Tibial artery (tissue), 4 donors: Measurements from ENCODE around the gene NT5C3B.

Experiments used
- DNase-seq, 2 donors: peaks; one replicate each; pipeline ENCODE4 v3.0.0-alpha.2; 2019
- H3K27ac ChIP-seq, 2 donors: fragments of 200-600 bp; sonication (generic) in 1 of 2; 1 replicate in 1 of 2; 2 replicates in 1 of 2; pipeline ENCODE4 v1.5.1; 2018 to 2019; ENCODE audit warnings: mild to moderate bottlenecking in 1 of 2
- H3K27me3 ChIP-seq, 2 donors: fragments of 200-600 bp; sonication (generic) in 1 of 2; one replicate each; pipeline versions ENCODE4 v1.5.1 to v1.6.0; 2016 to 2019
- H3K36me3 ChIP-seq, 3 donors: fragments of 200-600 bp; sonication (generic) in 2 of 3; one replicate each; pipeline ENCODE4 v1.5.1; 2016 to 2019; ENCODE audit warnings: mild to moderate bottlenecking in 2 of 3
- H3K4me1 ChIP-seq, 4 donors: fragments of 200-600 bp; sonication (generic) in 2 of 4; 1 replicate in 3 of 4; 2 replicates in 1 of 4; pipeline ENCODE4 v1.5.1; 2016 to 2019
- H3K4me3 ChIP-seq, 2 donors: fragments of 200-600 bp; sonication (generic) in 1 of 2; 1 replicate in 1 of 2; 2 replicates in 1 of 2; pipeline ENCODE4 v1.5.1; 2018 to 2019; ENCODE audit warnings: mild to moderate bottlenecking in 2 of 2
- H3K9me3 ChIP-seq, 3 donors: fragments of 200-600 bp; sonication (generic) in 1 of 3; one replicate each; pipeline ENCODE4 v1.5.1; 2016 to 2019
- CTCF ChIP-seq, 2 experiments: fragments of 200-600 bp in 1 of 2; fragments of 450-650 bp in 1 of 2; IDR thresholded peaks; one replicate each; pipeline ENCODE4 v1.5.1; 2017 to 2019; ENCODE audit warnings: antibody characterized with exemption in 2 of 2, mild to moderate bottlenecking in 1 of 2, moderate library complexity in 1 of 2
- intact Hi-C: fragments of 100-400 bp; cut with DNase I; formaldehyde crosslinking; loops from one replicate; pipeline ENCODE4 v1.15.0; 2023; ENCODE audit warnings: low total_unique reads

NT5C3B gene

DNA sequence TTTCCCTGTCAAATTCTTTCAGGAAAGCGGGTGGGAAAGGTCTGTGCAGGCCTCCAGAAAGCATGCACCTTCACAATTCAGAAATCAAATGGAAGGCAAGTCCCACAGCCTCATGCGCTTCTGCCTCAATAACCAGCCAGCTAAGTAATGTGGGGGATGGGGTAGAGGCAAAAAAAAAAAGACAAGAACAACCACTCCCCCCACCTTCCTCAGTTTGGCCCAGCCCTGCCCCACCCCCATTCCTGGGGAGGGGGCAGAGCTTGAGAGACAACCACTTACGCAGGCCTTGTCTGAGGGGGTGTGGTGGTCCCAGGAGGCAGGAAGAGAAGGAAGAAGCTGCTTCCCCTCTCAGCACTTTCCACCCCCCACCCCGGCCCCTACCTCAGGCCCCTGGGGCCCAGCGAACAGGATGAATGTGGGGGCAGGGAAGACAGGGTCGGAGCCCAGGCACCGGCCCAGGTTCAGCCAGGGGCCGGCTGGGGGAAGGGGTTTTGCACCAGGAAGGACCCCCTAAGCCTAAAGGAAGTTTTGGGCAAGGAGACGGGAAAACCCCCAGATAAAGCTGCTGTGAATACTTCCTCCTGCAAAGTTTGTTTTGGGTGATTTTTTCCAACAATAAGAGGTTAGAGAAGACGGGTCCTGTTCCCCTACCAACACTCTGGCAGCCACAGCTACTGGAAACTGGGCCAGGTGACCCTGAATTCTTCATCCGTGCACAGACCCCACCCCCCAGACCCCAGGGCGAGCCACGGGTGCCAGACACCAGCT, 50.8 kb downstream of the NT5C3B start:
- TF ChIP-seq CTCF (IDR thresholded peaks at IDR 0.05): no peak
- Histone ChIP-seq H3K4me1 (peaks cover 0 to 47% (median 26%) of the 10 kb centered on the region in 4 donors), H3K27ac (peak overlapping the region; percentile 68 to 72), H3K4me3 (peak overlapping the region; percentile 61 to 72), H3K27me3 (peaks cover 0 to 44% of the 10 kb centered on the region in 2 donors), H3K9me3 (no peaks in the 10 kb centered on the region), H3K36me3 (no peaks in the 10 kb centered on the region)
- intact Hi-C loops: no loop called here
- no peak for DNase-seq

DNA sequence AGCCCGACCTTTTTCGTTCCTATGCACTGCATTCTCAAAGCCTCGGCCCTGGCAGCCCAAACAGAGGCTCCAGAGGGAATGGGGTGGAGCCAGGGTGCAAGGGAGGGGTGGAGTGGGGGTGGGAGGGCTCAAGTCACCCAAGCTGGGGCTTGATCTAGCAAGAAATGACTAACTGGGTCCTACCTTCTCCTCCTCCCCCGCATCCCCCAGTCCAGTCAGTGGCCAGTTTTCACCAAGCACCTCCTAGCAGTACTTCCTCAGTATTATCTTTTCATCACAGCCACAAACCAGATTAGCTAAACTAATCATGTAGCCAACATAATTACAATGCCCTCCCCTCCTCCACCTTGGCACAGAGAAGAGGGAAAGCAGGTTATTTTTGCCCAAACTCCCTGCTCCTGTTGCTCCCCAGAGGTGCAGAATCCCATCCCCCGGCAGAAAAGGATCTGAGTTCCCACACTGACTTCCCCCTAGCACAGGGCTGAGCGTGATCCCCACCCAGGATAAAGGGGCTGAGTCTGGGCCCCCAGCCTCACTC, 51.8 kb downstream of the NT5C3B start:
- H3K9me3 ChIP-seq: no peaks in the 10 kb centered on the region
- intact Hi-C loops: no loop called here
- H3K4me1 ChIP-seq: peaks cover 0 to 47% (median 26%) of the 10 kb centered on the region in 4 donors
- DNase-seq: no peak
- no peak overlapping the region for H3K27ac ChIP-seq
- no peak for TF ChIP-seq CTCF (IDR thresholded peaks at IDR 0.05)
- peak overlapping the region in 1 of 2 donors; percentile 72 for H3K4me3 ChIP-seq
- H3K36me3 ChIP-seq: no peaks in the 10 kb centered on the region
- peaks cover 0 to 44% of the 10 kb centered on the region in 2 donors for H3K27me3 ChIP-seq

DNA sequence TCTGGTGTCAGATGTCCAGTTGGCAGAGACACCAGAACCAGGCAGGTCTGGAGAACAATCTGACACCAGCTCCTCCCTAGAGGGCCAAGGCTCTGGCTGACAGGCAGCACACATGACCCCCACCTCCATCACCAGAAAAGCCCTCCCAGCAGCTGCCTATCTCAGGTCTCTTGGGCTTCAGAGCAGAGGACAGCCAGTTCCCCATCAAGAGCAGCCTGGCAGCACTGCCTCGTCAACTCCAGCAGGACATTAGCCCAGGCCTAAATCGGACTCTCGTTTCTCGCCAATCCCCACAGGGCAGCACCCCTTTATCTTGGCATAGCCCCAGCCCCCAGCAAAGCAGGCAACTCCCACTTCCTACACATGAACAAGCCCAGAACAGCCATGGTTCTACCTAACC, 53.9 kb downstream of the NT5C3B start:
- no peak for TF ChIP-seq CTCF (IDR thresholded peaks at IDR 0.05)
- intact Hi-C loops: no loop called here
- Histone ChIP-seq H3K36me3 (peaks cover 0 to 1% (median 0%) of the 10 kb centered on the region in 3 donors), H3K9me3 (no peaks in the 10 kb centered on the region), H3K27me3 (peaks cover 0 to 44% of the 10 kb centered on the region in 2 donors), H3K4me1 (peaks cover 0 to 60% (median 36%) of the 10 kb centered on the region in 4 donors), H3K27ac (peak overlapping the region in 1 of 2 donors; percentile 21), H3K4me3 (no peak overlapping the region)
- peak; percentile 49 to 76 for DNase-seq

- H3K27me3 ChIP-seq: peaks cover 0 to 40% of the 10 kb centered on the region in 2 donors
- DNase-seq: no peak
- no peaks in the 10 kb centered on the region for H3K9me3 ChIP-seq
- no peak for TF ChIP-seq CTCF (IDR thresholded peaks at IDR 0.05)
- H3K27ac ChIP-seq: peak overlapping the region in 1 of 2 donors; percentile 11
- peaks cover 0 to 4% (median 0%) of the 10 kb centered on the region in 3 donors for H3K36me3 ChIP-seq
- H3K4me1 ChIP-seq: peaks cover 0 to 66% (median 40%) of the 10 kb centered on the region in 4 donors
- intact Hi-C loops: no loop called here
- H3K4me3 ChIP-seq: no peak overlapping the region
Measured at GRCh38 chr17:41781404-41782110, 54.5 kb downstream of the NT5C3B start.

GRCh38 chr17:41779954-41780353, 56.1 kb downstream of the NT5C3B start:
- peaks cover 0 to 25% of the 10 kb centered on the region in 2 donors for H3K27me3 ChIP-seq
- no peak overlapping the region for H3K4me3 ChIP-seq
- H3K27ac ChIP-seq: no peak overlapping the region
- no peak for DNase-seq
- TF ChIP-seq CTCF (IDR thresholded peaks at IDR 0.05): no peak
- intact Hi-C loops: no loop called here
- H3K36me3 ChIP-seq: peaks cover 0 to 4% (median 0%) of the 10 kb centered on the region in 3 donors
- H3K4me1 ChIP-seq: peaks cover 0 to 68% (median 28%) of the 10 kb centered on the region in 4 donors
- H3K9me3 ChIP-seq: no peaks in the 10 kb centered on the region
